Cardiac fibroblast (primary cell): Measurements from ENCODE around the gene RHCE.
A peak's percentile ranks its signal among the peaks of the same experiment; 100 is the strongest.
"Not testable (repeated sequence)": the region's sequence is repeated elsewhere in the genome, so short reads cannot be mapped to it uniquely, and the experiment has no call there.

Source experiments
- DNase-seq, 2 donors: peaks; one replicate each; pipeline versions ENCODE4 v3.0.0 to v3.0.0-alpha.2; 2010; ENCODE audit warnings: low read depth in 2 of 2
- H3K4me3 ChIP-seq, 2 donors: replicated peaks in 1 of 2; 1 replicate in 1 of 2; 2 replicates in 1 of 2; pipeline ENCODE4 v1.5.1; 2011; ENCODE audit warnings: low read depth in 2 of 2, low read length in 2 of 2, mild to moderate bottlenecking in 2 of 2, moderate library complexity in 1 of 2
- CTCF ChIP-seq: IDR thresholded peaks from one replicate; pipeline ENCODE4 v1.5.1; 2011; ENCODE audit warnings: low read depth, mild to moderate bottlenecking, low read length, inconsistent platforms

RHCE gene

GRCh38 chr1:25428475-25429166 is 8.0 kb upstream of the RHCE start:
- TF ChIP-seq CTCF = no peak
- no peak for DNase-seq

GRCh38 chr1:25427696-25428095 is 7.1 kb upstream of the RHCE start:
- H3K4me3 ChIP-seq = no peak overlapping the region
- DNase-seq = peak in 1 of 2 donors; percentile 19
- no peak for TF ChIP-seq CTCF

More at GRCh38 chr1:25428475-25429166, 8.0 kb upstream of the RHCE start:
- no peak overlapping the region for H3K4me3 ChIP-seq

- H3K4me3 ChIP-seq = no peak overlapping the region
- TF ChIP-seq CTCF = no peak
- peak in 1 of 2 donors; percentile 33 for DNase-seq
These were observed 4.8 kb upstream of the RHCE start for GRCh38 chr1:25425098-25426085.

GRCh38 chr1:25423206-25423605 is 2.6 kb upstream of the RHCE start:
- not testable (repeated sequence) for H3K4me3 ChIP-seq, DNase-seq

GRCh38 chr1:25419339-25419738 is 1.3 kb downstream of the RHCE start:
- not testable (repeated sequence) for DNase-seq, H3K4me3 ChIP-seq

GRCh38 chr1:25417280-25417679 is 3.3 kb downstream of the RHCE start:
- DNase-seq, H3K4me3 ChIP-seq: not testable (repeated sequence)

GRCh38 chr1:25414578-25414977 is 6.0 kb downstream of the RHCE start:
- not testable (repeated sequence) for DNase-seq, H3K4me3 ChIP-seq

- not testable (repeated sequence) for DNase-seq, H3K4me3 ChIP-seq
These were observed 6.5 kb downstream of the RHCE start for GRCh38 chr1:25414157-25414556.

GRCh38 chr1:25412872-25413623 is 7.6 kb downstream of the RHCE start:
- H3K4me3 ChIP-seq, DNase-seq: not testable (repeated sequence)

GRCh38 chr1:25409641-25410427 is 10.8 kb downstream of the RHCE start:
- not testable (repeated sequence) for H3K4me3 ChIP-seq, DNase-seq

- not testable (repeated sequence) for DNase-seq, H3K4me3 ChIP-seq
These were observed 14.8 kb downstream of the RHCE start for GRCh38 chr1:25405731-25406305.
